GM18520 (cell line): ENCODE measurements around the gene FKBP3.

Experiments
- ATAC-seq: cut with Tn5 transposase; IDR thresholded peaks from one replicate; pipeline ENCODE4 v1.9.1; 2021; ENCODE audit not compliant: unreplicated experiment

FKBP3 gene

DNA sequence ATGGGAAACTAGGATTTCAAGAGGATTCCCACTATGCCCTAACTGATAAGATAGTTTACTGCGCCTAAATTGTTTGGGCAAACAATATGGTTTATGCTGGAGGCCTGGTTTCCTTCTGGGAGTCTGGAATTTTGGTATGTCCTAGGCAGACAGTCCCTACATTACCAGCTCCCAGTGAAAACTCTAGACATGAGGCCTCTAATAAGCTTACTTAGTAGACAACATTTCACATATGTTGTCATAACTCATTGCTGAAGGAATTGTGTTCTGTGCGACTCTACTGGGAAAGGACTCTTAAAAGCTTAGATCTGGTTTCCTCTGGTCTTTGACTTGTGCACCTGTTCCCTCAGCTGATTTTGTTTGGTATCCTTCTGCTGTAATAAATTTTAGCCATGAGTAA lies 68.3 kb downstream of the FKBP3 start:
- no peak for ATAC-seq
